HG02981 (cell line): Measurements from ENCODE around the gene THRA.

Source experiments
- ATAC-seq: cut with Tn5 transposase; IDR thresholded peaks from one replicate; pipeline ENCODE4 v1.9.1; 2021; ENCODE audit warnings: mild to moderate bottlenecking, moderate library complexity; ENCODE audit not compliant: unreplicated experiment

THRA gene, protein sequence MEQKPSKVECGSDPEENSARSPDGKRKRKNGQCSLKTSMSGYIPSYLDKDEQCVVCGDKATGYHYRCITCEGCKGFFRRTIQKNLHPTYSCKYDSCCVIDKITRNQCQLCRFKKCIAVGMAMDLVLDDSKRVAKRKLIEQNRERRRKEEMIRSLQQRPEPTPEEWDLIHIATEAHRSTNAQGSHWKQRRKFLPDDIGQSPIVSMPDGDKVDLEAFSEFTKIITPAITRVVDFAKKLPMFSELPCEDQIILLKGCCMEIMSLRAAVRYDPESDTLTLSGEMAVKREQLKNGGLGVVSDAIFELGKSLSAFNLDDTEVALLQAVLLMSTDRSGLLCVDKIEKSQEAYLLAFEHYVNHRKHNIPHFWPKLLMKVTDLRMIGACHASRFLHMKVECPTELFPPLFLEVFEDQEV

DNA sequence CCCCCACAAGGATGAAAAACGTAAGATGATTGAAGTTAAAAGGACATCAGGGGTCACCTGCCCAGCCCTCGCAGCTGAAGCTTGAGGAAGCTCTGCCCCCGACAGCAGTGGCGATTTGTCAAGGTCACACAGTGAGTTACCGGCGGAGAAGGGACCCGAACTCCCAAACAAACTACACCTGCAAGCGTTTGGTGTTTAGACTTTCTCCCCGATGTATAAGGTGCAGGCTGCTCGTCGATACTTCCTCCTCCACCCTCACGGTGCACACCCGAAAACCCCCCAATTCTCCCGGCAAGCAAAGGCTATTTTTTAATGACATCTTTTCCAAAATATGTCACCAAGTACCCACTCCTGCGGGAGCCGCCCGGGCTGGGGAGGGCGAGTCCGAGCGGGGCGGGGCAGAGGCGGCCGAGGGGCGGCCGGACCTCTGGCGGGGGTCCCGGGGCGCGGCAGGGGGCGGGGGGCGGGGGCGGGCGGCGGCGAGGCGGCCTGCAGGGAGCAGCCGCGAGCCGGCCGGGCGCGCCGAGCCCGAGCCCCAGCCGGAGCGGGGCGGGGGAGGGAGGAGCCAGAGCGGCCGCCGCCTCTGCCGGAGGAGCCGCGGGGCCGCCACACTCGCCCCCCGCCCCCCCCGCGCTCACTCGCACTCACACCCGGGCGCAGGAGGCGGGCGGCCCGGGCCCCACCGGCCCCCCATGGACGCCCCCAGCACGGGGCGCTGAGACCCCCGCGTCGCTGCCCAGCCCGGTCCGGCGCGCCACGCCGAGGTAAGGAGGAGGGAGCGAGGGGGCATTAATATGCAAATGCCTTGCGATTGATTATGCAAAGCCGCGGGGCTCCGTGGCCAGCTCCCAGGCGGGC is at the start of gene THRA:
THRA (plus strand) TSS at position 637 of the 858 bp plus-strand sequence. CDS start 11,524 bp downstream, outside the sequence.
- ATAC-seq = no peak

DNA sequence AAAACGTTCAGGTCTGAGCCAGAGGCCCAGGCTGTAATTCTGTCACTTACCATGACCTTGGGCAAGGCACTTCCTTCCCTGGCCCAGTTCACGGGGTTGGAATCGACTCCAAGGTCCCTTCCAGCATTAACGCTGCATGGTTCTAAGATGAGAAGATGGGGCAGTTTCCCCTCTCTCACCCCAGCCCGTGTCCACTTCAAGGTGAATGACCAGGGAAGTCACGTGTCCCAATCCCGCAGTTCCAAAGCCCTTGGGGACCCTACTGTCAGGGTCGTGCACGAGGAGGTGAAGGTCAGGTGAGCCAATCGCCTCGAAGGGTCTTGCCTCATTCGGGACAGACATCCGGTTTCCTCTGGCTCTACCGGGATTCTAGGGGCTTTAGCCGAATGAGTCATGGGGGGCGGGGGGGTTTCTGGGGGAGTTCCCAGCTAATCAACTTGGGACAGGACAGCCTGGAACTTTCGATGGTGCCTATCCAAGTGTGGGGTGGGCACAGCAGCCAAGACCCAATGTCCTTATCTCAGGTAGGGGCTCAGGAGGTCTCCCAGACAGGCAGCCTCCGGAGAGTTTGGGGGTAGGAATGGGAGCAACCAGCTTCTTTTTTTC is 48.3 kb upstream of the THRA start:
- ATAC-seq = no peak

DNA sequence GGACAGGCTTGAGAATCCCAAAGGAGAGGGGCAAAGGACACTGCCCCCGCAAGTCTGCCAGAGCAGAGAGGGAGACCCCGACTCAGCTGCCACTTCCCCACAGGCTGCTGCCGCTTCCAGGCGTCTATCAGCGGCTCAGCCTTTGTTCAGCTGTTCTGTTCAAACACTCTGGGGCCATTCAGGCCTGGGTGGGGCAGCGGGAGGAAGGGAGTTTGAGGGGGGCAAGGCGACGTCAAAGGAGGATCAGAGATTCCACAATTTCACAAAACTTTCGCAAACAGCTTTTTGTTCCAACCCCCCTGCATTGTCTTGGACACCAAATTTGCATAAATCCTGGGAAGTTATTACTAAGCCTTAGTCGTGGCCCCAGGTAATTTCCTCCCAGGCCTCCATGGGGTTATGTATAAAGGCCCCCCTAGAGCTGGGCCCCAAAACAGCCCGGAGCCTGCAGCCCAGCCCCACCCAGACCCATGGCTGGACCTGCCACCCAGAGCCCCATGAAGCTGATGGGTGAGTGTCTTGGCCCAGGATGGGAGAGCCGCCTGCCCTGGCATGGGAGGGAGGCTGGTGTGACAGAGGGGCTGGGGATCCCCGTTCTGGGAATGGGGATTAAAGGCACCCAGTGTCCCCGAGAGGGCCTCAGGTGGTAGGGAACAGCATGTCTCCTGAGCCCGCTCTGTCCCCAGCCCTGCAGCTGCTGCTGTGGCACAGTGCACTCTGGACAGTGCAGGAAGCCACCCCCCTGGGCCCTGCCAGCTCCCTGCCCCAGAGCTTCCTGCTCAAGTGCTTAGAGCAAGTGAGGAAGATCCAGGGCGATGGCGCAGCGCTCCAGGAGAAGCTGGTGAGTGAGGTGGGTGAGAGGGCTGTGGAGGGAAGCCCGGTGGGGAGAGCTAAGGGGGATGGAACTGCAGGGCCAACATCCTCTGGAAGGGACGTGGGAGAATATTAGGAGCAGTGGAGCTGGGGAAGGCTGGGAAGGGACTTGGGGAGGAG is 47.5 kb upstream of the THRA start, which contains the start of gene CSF3:
CSF3 (plus strand) TSS at position 436 of the 993 bp plus-strand sequence; CDS start at position 471, 35 bp downstream.
- no peak for ATAC-seq

DNA sequence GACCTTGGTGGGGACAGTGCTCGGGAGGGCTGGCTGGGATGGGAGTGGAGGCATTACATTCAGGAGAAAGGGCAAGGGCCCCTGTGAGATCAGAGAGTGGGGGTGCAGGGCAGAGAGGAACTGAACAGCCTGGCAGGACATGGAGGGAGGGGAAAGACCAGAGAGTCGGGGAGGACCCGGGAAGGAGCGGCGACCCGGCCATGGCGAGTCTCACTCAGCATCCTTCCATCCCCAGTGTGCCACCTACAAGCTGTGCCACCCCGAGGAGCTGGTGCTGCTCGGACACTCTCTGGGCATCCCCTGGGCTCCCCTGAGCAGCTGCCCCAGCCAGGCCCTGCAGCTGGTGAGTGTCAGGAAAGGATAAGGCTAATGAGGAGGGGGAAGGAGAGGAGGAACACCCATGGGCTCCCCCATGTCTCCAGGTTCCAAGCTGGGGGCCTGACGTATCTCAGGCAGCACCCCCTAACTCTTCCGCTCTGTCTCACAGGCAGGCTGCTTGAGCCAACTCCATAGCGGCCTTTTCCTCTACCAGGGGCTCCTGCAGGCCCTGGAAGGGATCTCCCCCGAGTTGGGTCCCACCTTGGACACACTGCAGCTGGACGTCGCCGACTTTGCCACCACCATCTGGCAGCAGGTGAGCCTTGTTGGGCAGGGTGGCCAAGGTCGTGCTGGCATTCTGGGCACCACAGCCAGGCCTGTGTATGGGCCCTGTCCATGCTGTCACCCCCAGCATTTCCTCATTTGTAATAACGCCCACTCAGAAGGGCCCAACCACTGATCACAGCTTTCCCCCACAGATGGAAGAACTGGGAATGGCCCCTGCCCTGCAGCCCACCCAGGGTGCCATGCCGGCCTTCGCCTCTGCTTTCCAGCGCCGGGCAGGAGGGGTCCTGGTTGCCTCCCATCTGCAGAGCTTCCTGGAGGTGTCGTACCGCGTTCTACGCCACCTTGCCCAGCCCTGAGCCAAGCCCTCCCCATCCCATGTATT is 46.5 kb upstream of the THRA start:
- no peak for ATAC-seq

DNA sequence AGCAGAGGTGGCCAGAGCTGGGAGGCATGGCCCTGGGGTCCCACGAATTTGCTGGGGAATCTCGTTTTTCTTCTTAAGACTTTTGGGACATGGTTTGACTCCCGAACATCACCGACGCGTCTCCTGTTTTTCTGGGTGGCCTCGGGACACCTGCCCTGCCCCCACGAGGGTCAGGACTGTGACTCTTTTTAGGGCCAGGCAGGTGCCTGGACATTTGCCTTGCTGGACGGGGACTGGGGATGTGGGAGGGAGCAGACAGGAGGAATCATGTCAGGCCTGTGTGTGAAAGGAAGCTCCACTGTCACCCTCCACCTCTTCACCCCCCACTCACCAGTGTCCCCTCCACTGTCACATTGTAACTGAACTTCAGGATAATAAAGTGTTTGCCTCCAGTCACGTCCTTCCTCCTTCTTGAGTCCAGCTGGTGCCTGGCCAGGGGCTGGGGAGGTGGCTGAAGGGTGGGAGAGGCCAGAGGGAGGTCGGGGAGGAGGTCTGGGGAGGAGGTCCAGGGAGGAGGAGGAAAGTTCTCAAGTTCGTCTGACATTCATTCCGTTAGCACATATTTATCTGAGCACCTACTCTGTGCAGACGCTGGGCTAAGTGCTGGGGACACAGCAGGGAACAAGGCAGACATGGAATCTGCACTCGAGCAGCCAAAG is 45.2 kb upstream of the THRA start:
- ATAC-seq = no peak

DNA sequence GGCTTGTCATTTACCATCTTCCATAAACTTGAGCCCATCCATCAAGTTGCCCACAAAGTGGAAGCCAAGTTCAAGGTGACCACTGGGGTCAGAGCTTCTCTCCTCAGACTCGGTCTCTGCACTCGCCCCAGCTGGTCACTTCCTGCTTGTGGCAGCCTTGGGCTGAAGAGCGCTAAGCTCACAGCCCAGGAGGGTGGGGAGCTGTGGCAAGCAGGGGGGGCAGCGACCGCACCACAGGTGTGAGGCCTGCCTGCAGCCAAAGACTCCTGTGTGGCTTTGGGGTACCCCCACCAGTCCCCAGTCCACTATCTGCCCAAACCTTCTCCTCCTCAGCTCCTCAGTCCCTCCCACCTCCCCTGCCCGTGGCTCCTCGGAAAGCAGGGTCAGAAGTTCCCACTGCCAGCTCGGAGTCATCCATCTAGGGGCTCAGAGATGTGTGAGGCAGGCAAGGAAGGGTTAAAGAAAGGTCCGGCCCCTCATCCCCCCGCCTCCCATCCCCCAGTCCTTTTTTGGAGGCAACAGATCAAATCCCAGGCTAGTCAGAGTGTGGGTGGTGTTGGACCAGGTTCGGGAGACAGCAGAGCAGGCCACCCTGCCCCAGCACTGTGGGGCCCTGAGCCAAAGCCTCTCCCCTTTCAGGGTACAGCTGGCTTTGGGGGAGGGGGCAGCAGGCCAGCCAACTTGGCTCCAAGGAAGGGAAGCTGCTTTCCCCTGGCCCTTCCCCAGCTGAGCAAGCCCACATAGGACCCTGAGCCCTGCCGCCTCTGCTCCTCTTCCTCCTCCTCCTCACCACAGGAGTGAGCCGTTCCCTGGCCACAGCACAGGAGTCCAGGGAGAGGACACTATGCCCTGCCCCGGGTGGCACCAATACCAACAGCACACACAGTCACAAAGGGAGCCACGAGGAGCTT is 44.3 kb upstream of the THRA start:
- no peak for ATAC-seq

DNA sequence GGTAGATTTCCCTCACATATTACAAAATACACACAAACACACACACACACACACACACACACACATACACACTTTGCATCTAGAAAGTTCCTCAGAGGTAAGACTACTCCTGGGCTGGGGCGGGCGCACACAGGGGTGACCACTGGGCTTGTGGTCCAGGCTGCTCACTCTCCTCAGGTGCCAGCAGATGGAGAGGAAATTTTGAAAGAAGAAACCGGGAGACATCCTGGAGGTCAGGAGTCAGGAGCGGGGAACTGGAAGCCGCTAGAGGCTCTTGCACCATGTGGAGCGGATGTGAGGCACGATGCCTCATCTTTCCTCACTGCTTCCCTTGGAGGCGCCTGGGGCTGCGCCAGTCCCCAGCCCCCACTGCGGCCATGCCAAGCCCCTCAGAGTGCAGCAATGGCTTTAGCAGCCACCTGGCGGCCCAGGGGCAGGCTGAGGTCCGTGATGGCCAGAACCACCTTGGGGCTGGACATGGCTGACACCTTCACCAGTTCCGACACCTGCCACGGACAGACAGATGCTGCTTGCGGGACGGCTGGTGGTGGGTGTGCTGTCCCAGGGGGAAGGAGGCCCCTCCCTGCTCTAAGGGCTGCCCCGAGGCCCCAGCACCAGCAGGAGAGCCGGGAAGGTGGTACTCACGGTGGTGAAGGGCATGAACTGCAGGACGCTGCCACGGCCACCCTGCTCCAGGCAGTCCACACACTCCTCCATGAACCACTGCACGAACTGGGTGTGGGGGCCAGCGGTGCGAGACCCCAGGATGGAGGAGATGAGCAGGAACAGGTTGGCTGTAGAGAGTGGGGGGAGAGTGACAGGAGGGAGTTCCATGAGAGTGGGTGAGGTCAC is 43.4 kb upstream of the THRA start:
- ATAC-seq = no peak

DNA sequence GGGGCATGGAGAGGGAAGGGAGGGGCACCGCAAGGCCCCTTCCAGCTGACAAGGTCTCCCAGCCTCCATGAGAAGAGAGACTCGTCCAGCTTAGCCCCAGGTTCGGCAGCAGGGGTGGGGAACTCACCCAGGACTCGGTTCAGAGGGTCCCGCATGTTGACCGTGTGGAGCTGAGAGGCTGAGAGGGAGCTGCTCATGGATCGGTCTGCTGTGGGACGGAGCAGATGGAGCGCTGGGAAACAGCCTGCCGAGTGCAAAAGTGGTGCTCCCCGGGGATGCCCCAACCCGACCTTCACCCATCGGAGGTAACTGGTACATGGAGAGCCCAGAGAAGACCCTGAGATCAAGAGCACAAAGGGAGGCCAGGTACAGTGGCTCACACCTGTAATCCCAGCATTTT is 42.6 kb upstream of the THRA start:
- no peak for ATAC-seq

DNA sequence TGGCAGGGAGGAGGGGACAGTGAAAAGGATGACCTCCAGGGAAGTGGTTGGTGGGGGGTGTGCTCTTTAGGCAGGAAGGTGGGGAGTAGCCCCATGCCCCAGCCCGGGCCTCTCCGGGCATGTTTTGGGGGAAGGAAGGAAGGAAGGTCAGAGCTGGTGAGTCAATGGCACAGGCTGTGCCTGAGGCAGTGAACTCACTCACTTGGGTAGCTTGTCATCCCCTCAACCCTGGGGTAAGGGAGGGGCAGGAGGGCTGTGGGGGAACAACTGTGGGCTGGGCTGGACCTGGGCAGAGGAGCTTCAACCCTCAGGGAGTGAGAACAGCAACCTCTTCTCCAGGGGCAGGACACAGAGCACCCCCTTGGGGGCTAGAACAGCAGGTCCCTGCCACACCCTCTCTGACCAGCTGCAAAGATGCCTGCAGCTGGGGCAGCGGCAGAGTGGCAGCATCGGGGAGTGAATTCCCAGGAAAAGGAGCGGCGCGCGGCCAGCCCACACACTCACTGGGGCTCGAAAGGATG is 41.3 kb upstream of the THRA start:
- no peak for ATAC-seq

DNA sequence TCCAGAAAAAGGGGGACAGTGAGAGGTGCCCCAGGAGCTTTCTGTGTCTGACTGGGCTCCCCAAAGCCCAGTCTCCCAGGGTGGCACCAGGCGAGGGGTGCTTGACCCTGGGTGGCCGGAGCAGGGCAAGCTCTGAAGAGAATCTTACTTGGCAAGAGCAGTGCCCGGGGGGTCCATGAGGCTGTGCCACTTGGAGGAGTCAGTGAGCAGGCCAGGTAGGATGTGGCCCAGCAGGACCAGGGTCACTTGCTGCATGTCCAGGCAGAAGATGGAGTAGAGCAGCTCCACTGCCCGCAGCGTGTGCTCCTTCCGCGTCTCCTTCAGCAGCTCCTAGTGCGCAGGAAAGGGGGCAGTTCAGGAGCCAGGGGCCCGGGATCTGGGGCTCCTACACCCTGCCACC is 40.3 kb upstream of the THRA start:
- ATAC-seq = no peak

DNA sequence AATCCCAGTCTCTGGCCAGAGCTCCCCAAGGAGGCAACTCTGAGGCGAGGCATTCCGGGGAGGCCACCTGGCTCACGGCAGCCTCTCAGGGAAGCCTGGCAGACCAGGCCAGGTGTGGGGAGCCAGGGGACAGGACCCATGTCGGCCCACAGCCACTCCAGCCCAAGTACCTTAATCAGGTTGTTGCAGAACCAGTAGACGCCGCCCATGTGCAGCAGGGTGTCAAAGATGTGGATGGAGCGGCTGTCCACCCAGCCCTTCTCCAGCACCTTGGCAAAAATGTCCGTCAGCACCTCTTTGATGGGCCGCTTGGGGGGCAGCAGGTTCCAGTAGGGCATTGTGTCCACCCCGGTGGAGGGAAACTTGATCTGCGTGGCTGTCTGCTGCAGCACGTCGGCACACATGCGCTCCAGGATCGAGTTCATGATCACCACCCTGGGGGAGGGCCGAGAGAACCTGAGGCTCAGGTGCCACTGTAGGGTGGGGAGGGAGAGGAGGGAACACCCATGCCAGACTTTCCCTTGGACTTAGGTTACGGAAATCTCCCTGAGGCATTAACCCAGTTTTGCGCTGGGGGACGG is 39.7 kb upstream of the THRA start:
- ATAC-seq = no peak

DNA sequence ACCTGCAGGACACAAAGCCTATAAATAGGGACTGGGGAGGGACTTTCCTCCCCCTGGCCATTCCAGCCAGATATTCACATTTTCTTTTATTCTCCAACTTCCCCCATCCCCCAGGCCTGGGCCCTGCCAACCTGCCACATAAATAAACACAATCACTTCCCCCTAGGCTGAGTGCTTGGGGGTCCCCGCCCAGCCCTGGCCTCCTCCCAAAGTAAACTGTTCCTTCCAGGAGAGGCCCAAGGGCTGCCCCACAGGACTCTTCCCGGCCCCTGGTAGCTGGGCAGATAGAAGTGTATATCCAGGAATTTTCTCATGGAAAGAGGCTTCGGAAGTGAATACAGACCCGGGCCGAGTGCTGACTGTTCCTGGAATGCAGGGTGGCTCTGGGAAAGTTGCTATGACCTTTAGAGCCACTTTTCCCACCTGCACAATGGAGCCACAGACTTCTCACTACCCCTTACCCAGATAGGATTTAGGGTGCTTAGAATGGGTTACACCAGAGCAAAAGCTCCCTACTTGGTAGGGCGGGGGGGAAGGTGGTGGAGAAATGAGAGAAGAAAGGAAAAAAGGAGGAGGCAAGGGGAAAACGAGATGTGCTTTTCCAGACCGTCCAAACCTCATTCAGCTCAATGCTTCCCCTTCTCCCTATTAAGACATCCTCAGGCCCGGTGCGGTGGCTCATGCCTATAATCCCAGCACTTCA is 39.0 kb upstream of the THRA start:
- no peak for ATAC-seq

DNA sequence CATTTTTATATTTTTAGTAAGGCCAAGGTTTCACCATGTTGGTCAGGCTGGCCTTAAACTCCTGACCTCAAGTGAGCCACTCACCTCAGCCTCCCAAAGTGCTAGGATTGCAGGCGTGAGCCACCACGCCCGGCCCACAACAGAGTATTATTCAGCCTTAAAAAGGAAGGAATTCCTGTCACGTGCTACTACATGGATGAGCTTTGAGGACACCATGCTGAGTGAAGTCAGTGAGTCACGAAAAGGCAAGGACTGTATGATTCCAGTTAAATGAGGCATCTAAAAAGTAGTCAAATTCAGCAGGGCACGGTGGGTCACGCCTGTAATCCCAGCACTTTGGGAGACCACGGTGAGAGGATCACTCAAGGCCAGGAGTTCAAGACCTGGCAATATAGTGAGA is 37.9 kb upstream of the THRA start:
- ATAC-seq = no peak

DNA sequence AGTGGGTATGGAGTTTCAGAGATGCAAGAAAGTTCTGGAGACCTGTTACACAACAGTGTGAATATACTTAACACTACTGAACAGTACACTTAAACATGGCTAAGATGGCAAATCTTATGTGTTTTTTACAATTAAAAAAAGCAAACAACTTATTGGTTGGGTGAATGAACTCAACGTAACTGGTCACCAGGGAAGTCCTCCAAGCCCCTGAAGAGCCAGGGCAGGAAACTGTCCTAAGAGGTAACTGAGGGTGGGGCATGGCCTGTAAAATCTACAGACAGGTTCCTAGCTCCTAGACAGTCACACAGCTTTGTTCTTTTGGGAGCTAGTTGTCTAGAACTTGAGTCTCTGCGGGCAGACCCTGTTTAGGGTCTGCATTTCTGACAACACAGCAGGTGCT is 37.2 kb upstream of the THRA start:
- no peak for ATAC-seq
